ENCODE measurements around the gene MEF2A.

DNA sequence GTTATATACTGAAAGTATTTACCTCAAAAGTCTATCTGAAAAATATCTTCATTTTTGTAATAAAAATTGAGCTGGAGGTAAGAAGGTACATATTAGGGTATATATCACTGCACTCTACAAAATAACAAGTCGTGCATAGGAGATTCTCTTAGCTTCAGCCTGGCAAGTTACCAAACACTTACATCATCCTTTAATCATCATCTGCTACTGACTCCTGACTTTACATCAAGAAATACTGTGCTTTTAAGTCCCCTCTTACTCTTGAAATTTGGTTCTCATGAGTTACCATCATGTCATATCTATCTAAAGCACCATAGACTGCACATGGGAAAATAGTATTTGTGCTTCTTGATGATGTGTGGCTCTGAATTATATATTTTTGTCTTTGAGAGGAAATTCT lies 116.7 kb downstream of the MEF2A start:
- TF ChIP-seq, protein P1, sequence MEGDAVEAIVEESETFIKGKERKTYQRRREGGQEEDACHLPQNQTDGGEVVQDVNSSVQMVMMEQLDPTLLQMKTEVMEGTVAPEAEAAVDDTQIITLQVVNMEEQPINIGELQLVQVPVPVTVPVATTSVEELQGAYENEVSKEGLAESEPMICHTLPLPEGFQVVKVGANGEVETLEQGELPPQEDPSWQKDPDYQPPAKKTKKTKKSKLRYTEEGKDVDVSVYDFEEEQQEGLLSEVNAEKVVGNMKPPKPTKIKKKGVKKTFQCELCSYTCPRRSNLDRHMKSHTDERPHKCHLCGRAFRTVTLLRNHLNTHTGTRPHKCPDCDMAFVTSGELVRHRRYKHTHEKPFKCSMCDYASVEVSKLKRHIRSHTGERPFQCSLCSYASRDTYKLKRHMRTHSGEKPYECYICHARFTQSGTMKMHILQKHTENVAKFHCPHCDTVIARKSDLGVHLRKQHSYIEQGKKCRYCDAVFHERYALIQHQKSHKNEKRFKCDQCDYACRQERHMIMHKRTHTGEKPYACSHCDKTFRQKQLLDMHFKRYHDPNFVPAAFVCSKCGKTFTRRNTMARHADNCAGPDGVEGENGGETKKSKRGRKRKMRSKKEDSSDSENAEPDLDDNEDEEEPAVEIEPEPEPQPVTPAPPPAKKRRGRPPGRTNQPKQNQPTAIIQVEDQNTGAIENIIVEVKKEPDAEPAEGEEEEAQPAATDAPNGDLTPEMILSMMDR (IDR thresholded peaks at IDR 0.05) = no peak
- TF ChIP-seq POLR2A (IDR thresholded peaks at IDR 0.05) = no peak
